WTC11 (cell line): ENCODE results near the gene ZNF354C. TPM values are rescaled to one million over a fixed set of nuclear protein-coding genes. Genes with fewer than 3 reads are reported as not detected.

ENCODE experiments used
- total RNA-seq: library from RNA; stranded (reverse); gene quantifications from 3 replicates; pipeline ENCODE4 v1.2.3, GENCODE V29; 2021
- TF ChIP-seq, protein P1 (sequence below): sonication (generic); formaldehyde crosslinking; IDR thresholded peaks from 2 replicates; pipeline ENCODE4 v1.8.1; 2023; ENCODE audit warnings: mild to moderate bottlenecking, missing genetic modification reagents, borderline replicate concordance
- TF ChIP-seq, protein P2 (sequence below): sonication (generic); formaldehyde crosslinking; IDR thresholded peaks from 2 replicates; pipeline ENCODE4 v1.8.1; 2023; ENCODE audit warnings: mild to moderate bottlenecking, missing genetic modification reagents, moderate library complexity

Gene ZNF354C
- total RNA-seq, 1 experiment from 2014 or later: 7.9 TPM

- TF ChIP-seq, protein P1, sequence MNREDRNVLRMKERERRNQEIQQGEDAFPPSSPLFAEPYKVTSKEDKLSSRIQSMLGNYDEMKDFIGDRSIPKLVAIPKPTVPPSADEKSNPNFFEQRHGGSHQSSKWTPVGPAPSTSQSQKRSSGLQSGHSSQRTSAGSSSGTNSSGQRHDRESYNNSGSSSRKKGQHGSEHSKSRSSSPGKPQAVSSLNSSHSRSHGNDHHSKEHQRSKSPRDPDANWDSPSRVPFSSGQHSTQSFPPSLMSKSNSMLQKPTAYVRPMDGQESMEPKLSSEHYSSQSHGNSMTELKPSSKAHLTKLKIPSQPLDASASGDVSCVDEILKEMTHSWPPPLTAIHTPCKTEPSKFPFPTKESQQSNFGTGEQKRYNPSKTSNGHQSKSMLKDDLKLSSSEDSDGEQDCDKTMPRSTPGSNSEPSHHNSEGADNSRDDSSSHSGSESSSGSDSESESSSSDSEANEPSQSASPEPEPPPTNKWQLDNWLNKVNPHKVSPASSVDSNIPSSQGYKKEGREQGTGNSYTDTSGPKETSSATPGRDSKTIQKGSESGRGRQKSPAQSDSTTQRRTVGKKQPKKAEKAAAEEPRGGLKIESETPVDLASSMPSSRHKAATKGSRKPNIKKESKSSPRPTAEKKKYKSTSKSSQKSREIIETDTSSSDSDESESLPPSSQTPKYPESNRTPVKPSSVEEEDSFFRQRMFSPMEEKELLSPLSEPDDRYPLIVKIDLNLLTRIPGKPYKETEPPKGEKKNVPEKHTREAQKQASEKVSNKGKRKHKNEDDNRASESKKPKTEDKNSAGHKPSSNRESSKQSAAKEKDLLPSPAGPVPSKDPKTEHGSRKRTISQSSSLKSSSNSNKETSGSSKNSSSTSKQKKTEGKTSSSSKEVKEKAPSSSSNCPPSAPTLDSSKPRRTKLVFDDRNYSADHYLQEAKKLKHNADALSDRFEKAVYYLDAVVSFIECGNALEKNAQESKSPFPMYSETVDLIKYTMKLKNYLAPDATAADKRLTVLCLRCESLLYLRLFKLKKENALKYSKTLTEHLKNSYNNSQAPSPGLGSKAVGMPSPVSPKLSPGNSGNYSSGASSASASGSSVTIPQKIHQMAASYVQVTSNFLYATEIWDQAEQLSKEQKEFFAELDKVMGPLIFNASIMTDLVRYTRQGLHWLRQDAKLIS: no peak
- TF ChIP-seq, protein P2, sequence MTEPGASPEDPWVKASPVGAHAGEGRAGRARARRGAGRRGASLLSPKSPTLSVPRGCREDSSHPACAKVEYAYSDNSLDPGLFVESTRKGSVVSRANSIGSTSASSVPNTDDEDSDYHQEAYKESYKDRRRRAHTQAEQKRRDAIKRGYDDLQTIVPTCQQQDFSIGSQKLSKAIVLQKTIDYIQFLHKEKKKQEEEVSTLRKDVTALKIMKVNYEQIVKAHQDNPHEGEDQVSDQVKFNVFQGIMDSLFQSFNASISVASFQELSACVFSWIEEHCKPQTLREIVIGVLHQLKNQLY (CRISPR knock-in tag): no peak
- TF ChIP-seq, all 79 proteins: peak for 0
Measured at GRCh38 chr5:179132586-179133355, 72.6 kb downstream of the ZNF354C start (continued).

Other genes starting within 250 kb of the ZNF354C start
- 22.1 to 26.2 TPM (median 25.0 TPM) in 3 replicates for gene ZNF354B, start 200.4 kb upstream of the ZNF354C start, total RNA-seq
- gene ZFP2, start 164.5 kb upstream of the ZNF354C start, total RNA-seq: 1.0 to 2.0 TPM (median 1.7 TPM) in 3 replicates
- 4.3 to 5.1 TPM (median 4.9 TPM) in 3 replicates for gene ZNF454, start 119.2 kb upstream of the ZNF354C start, total RNA-seq
- 0.05 to 0.33 TPM in 2 of 3 replicates, not detected in the other for gene GRM6, start 65.1 kb upstream of the ZNF354C start, total RNA-seq
- gene ZNF879, start 36.6 kb upstream of the ZNF354C start, total RNA-seq: 4.7 to 5.8 TPM (median 5.2 TPM) in 3 replicates